ENCODE measurements around the gene CTSW.

- TF ChIP-seq CTCF (IDR thresholded peaks at IDR 0.05) = no peak
- peak; percentile 61 to 83 for TF ChIP-seq POLR2A (IDR thresholded peaks at IDR 0.05)
Measured at GRCh38 chr11:65918211-65919140, 38.8 kb downstream of the CTSW start, which contains the start of gene C11orf68.
